GM23338 (cell line): Measurements from ENCODE around the gene PSMD11.

Experiments used
- CREB1 ChIP-seq: fragments of 250-450 bp; sonication (Bioruptor Pico); IDR thresholded peaks from 2 replicates; pipeline ENCODE4 v1.5.0; 2020; ENCODE audit warnings: low read depth, mild to moderate bottlenecking, moderate library complexity
- ETS1 ChIP-seq: IDR thresholded peaks from 2 replicates; pipeline ENCODE4 v1.6.1; 2016; ENCODE audit warnings: antibody characterized with exemption
- EZH2 ChIP-seq: fragments of 200-600 bp; sonication (generic); IDR thresholded peaks from one replicate; pipeline ENCODE4 v1.8.0; 2017; ENCODE audit warnings: antibody characterized with exemption, mild to moderate bottlenecking, low read depth; ENCODE audit not compliant: unreplicated experiment
- EZH2phosphoT487 ChIP-seq: fragments of 200-600 bp; sonication (generic); IDR thresholded peaks from one replicate; pipeline ENCODE4 v1.8.1; 2018; ENCODE audit warnings: antibody characterized with exemption; ENCODE audit not compliant: unreplicated experiment
- JUNB ChIP-seq: IDR thresholded peaks from one replicate; pipeline ENCODE4 v1.6.1; 2016; ENCODE audit warnings: antibody characterized with exemption; ENCODE audit not compliant: unreplicated experiment
- NANOG ChIP-seq: IDR thresholded peaks from 2 replicates; pipeline ENCODE4 v1.6.1; 2016; ENCODE audit warnings: antibody characterized with exemption, borderline replicate concordance
- POLR2AphosphoS5 ChIP-seq: IDR thresholded peaks from 2 replicates; pipeline ENCODE4 v1.6.1; 2016; ENCODE audit warnings: antibody characterized with exemption, low read depth
- STAT1 ChIP-seq: IDR thresholded peaks from one replicate; pipeline ENCODE4 v1.6.1; 2016; ENCODE audit warnings: antibody characterized with exemption; ENCODE audit not compliant: unreplicated experiment
- ZNF331 ChIP-seq: fragments of 250-450 bp; sonication (Bioruptor Pico); IDR thresholded peaks from 2 replicates; pipeline ENCODE4 v1.5.0; 2020; ENCODE audit warnings: low read depth, mild to moderate bottlenecking, moderate library complexity
- ZNF462 ChIP-seq: fragments of 250-450 bp; sonication (Bioruptor Pico); IDR thresholded peaks from 2 replicates; pipeline ENCODE4 v1.5.0; 2020; ENCODE audit warnings: mild to moderate bottlenecking, moderate library complexity
- TF ChIP-seq, protein P1 (sequence below), 2 experiments: fragments of 200-600 bp in 1 of 2; sonication (generic) in 1 of 2; conservative IDR thresholded peaks; 2 replicates each; pipeline versions ENCODE4 v1.5.1 to v1.6.1; 2016 to 2017; ENCODE audit warnings: antibody characterized with exemption in 2 of 2, low read depth in 2 of 2, mild to moderate bottlenecking in 2 of 2, moderate library complexity in 1 of 2
- TF ChIP-seq, protein P2 (sequence below): IDR thresholded peaks from one replicate; pipeline ENCODE4 v1.6.1; 2018; ENCODE audit warnings: antibody characterized with exemption; ENCODE audit not compliant: unreplicated experiment

- TF ChIP-seq EZH2phosphoT487, result no peak
- TF ChIP-seq EZH2, result no peak
- TF ChIP-seq, protein P1, sequence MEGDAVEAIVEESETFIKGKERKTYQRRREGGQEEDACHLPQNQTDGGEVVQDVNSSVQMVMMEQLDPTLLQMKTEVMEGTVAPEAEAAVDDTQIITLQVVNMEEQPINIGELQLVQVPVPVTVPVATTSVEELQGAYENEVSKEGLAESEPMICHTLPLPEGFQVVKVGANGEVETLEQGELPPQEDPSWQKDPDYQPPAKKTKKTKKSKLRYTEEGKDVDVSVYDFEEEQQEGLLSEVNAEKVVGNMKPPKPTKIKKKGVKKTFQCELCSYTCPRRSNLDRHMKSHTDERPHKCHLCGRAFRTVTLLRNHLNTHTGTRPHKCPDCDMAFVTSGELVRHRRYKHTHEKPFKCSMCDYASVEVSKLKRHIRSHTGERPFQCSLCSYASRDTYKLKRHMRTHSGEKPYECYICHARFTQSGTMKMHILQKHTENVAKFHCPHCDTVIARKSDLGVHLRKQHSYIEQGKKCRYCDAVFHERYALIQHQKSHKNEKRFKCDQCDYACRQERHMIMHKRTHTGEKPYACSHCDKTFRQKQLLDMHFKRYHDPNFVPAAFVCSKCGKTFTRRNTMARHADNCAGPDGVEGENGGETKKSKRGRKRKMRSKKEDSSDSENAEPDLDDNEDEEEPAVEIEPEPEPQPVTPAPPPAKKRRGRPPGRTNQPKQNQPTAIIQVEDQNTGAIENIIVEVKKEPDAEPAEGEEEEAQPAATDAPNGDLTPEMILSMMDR (conservative IDR thresholded peaks at IDR 0.05; ENCODE audit: low read depth in 2 of 2), result no peak
- TF ChIP-seq, protein P2, sequence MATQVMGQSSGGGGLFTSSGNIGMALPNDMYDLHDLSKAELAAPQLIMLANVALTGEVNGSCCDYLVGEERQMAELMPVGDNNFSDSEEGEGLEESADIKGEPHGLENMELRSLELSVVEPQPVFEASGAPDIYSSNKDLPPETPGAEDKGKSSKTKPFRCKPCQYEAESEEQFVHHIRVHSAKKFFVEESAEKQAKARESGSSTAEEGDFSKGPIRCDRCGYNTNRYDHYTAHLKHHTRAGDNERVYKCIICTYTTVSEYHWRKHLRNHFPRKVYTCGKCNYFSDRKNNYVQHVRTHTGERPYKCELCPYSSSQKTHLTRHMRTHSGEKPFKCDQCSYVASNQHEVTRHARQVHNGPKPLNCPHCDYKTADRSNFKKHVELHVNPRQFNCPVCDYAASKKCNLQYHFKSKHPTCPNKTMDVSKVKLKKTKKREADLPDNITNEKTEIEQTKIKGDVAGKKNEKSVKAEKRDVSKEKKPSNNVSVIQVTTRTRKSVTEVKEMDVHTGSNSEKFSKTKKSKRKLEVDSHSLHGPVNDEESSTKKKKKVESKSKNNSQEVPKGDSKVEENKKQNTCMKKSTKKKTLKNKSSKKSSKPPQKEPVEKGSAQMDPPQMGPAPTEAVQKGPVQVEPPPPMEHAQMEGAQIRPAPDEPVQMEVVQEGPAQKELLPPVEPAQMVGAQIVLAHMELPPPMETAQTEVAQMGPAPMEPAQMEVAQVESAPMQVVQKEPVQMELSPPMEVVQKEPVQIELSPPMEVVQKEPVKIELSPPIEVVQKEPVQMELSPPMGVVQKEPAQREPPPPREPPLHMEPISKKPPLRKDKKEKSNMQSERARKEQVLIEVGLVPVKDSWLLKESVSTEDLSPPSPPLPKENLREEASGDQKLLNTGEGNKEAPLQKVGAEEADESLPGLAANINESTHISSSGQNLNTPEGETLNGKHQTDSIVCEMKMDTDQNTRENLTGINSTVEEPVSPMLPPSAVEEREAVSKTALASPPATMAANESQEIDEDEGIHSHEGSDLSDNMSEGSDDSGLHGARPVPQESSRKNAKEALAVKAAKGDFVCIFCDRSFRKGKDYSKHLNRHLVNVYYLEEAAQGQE, result no peak
- no peak for TF ChIP-seq POLR2AphosphoS5
- TF ChIP-seq CREB1 (CRISPR knock-in tag), result no peak
- no peak for TF ChIP-seq JUNB
- no peak for TF ChIP-seq ETS1
- no peak for TF ChIP-seq STAT1
- TF ChIP-seq ZNF462, result no peak
- TF ChIP-seq ZNF331 (CRISPR knock-in tag), result no peak
- no peak for TF ChIP-seq NANOG
Measured at GRCh38 chr17:32449963-32450362, 5.7 kb downstream of the PSMD11 start.
